ENCODE measurements around the gene ZIM2.
"Not testable (repeated sequence)": the region's sequence is repeated elsewhere in the genome, so short reads cannot be mapped to it uniquely, and the experiment has no call there.

GRCh38 chr19:56852361-56852760 is 11.8 kb upstream of the ZIM2 start:
- TF ChIP-seq RAD21 (IDR thresholded peaks at IDR 0.05; ENCODE audit: low read length); POLR2A (IDR thresholded peaks at IDR 0.05; ENCODE audit: low read depth, low read length); CTCF (conservative IDR thresholded peaks at IDR 0.05; ENCODE audit: low read depth, low read length); ELK1 (IDR thresholded peaks at IDR 0.05; ENCODE audit: borderline replicate concordance, low read depth, low read length); RCOR1 (IDR thresholded peaks at IDR 0.05; ENCODE audit: insufficient replicate concordance, low read length); CHD1 (IDR thresholded peaks at IDR 0.05; ENCODE audit: low read depth, low read length); MAFK (IDR thresholded peaks at IDR 0.05; ENCODE audit: low read depth, low read length); BHLHE40 (IDR thresholded peaks at IDR 0.05; ENCODE audit: low read depth, low read length); RFX5 (IDR thresholded peaks at IDR 0.05; ENCODE audit: low read depth, low read length); MXI1 (IDR thresholded peaks at IDR 0.05; ENCODE audit: borderline replicate concordance, low read depth, low read length); CEBPB (IDR thresholded peaks at IDR 0.05; ENCODE audit: low read depth, low read length); FOS (IDR thresholded peaks at IDR 0.05; ENCODE audit: low read depth, low read length); USF2 (IDR thresholded peaks at IDR 0.05; ENCODE audit: low read depth, low read length): not testable (repeated sequence)

All from IMR-90 (cell line).